HG02588 (cell line): Measurements from ENCODE around the gene MAGI1.

ENCODE experiments used
- ATAC-seq: cut with Tn5 transposase; IDR thresholded peaks from one replicate; pipeline ENCODE4 v1.9.1; 2021; ENCODE audit warnings: mild to moderate bottlenecking, moderate library complexity; ENCODE audit not compliant: unreplicated experiment

Gene MAGI1

GRCh38 chr3:65978116-65978515, 60.6 kb downstream of the MAGI1 start:
- no peak for ATAC-seq

GRCh38 chr3:65975032-65975431, 63.7 kb downstream of the MAGI1 start:
- ATAC-seq: no peak

- ATAC-seq: no peak
Measured at GRCh38 chr3:65974509-65974908, 64.2 kb downstream of the MAGI1 start.

- no peak for ATAC-seq
Measured at GRCh38 chr3:65972765-65973164, 66.0 kb downstream of the MAGI1 start.

- ATAC-seq: no peak
Measured at GRCh38 chr3:65971293-65972252, 67.1 kb downstream of the MAGI1 start.

- no peak for ATAC-seq
Measured at GRCh38 chr3:65968996-65969395, 69.7 kb downstream of the MAGI1 start.

GRCh38 chr3:65967451-65967850, 71.3 kb downstream of the MAGI1 start:
- ATAC-seq: no peak

GRCh38 chr3:65964838-65965237, 73.9 kb downstream of the MAGI1 start:
- no peak for ATAC-seq

GRCh38 chr3:65963787-65964677, 74.7 kb downstream of the MAGI1 start:
- ATAC-seq: peak; percentile 97

- ATAC-seq: no peak
Measured at GRCh38 chr3:65961733-65962132, 77.0 kb downstream of the MAGI1 start.

- no peak for ATAC-seq
Measured at GRCh38 chr3:65961128-65961527, 77.6 kb downstream of the MAGI1 start.

GRCh38 chr3:65960087-65960486, 78.6 kb downstream of the MAGI1 start:
- no peak for ATAC-seq

- no peak for ATAC-seq
Measured at GRCh38 chr3:65958216-65958615, 80.5 kb downstream of the MAGI1 start.

- no peak for ATAC-seq
Measured at GRCh38 chr3:65955792-65956477, 82.8 kb downstream of the MAGI1 start.

GRCh38 chr3:65953881-65954733, 84.6 kb downstream of the MAGI1 start:
- no peak for ATAC-seq

GRCh38 chr3:65953301-65953812, 85.4 kb downstream of the MAGI1 start:
- no peak for ATAC-seq

GRCh38 chr3:65952842-65953241, 85.9 kb downstream of the MAGI1 start:
- no peak for ATAC-seq

GRCh38 chr3:65951836-65952505, 86.7 kb downstream of the MAGI1 start:
- no peak for ATAC-seq
